Skeletal muscle satellite cell (primary cell): ENCODE data around the gene SHROOM1.
A peak's percentile ranks its signal among the peaks of the same experiment; 100 is the strongest.

Source experiments
- H3K27me3 ChIP-seq: 2 replicates; pipeline ENCODE4 v1.7.0; 2013; ENCODE audit warnings: low read length; ENCODE audit not compliant: control insufficient read depth, insufficient read depth
- H3K36me3 ChIP-seq: 2 replicates; pipeline ENCODE4 v1.7.0; 2013; ENCODE audit warnings: mild to moderate bottlenecking, control low read depth, low read length; ENCODE audit not compliant: insufficient read depth
- H3K4me1 ChIP-seq: 2 replicates; pipeline ENCODE4 v1.7.0; 2013; ENCODE audit warnings: low read length; ENCODE audit not compliant: control insufficient read depth, insufficient read depth
- H3K4me2 ChIP-seq: 2 replicates; pipeline ENCODE4 v1.7.0; 2013; ENCODE audit warnings: mild to moderate bottlenecking, low read length
- H3K4me3 ChIP-seq: 2 replicates; pipeline ENCODE4 v1.7.0; 2013; ENCODE audit warnings: low read length
- H3K9ac ChIP-seq: 2 replicates; pipeline ENCODE4 v1.7.0; 2013; ENCODE audit warnings: mild to moderate bottlenecking, low read depth, low read length, moderate library complexity
- H3K9me3 ChIP-seq: replicated peaks from 2 replicates; pipeline ENCODE4 v1.7.0; 2013; ENCODE audit warnings: mild to moderate bottlenecking, control low read depth, low read length

The SHROOM1 gene

GRCh38 chr5:132849347-132849746 lies 18.9 kb upstream of the SHROOM1 start:
- Histone ChIP-seq H3K4me3 (no peak overlapping the region), H3K4me1 (no peaks in the 10 kb centered on the region), H3K36me3 (no peaks in the 10 kb centered on the region), H3K27me3 (no peaks in the 10 kb centered on the region), H3K4me2 (no peak overlapping the region), H3K9me3 (no peaks in the 10 kb centered on the region), H3K9ac (no peak overlapping the region)

DNA sequence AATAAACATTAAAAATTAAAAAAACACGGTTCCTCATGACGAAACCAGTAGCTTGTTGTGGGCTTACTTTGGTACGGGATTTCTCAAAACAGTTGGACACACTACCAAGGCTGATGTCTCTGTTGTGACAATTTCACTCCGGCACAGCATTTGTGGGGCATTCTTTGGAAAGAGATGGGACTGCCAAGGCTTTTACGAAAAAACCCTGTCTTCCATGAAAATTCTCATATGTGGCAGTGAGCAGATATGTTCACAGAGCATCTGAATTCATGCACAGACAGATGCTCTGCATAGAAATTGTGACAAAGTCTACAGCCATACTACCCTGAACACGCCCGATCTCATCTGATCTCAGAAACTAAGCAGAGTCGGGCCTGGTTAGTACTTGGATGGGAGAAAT lies 17.8 kb upstream of the SHROOM1 start:
- Histone ChIP-seq H3K4me2 (no peak overlapping the region), H3K9me3 (no peaks in the 10 kb centered on the region), H3K4me3 (no peak overlapping the region), H3K4me1 (no peaks in the 10 kb centered on the region), H3K27me3 (no peaks in the 10 kb centered on the region), H3K9ac (no peak overlapping the region), H3K36me3 (no peaks in the 10 kb centered on the region)

- no peak overlapping the region for H3K9ac ChIP-seq
- H3K4me3 ChIP-seq = peak overlapping the region; percentile 17
- H3K4me1 ChIP-seq = peaks cover 24% of the 10 kb centered on the region
- no peaks in the 10 kb centered on the region for H3K9me3 ChIP-seq
- no peaks in the 10 kb centered on the region for H3K36me3 ChIP-seq
- H3K4me2 ChIP-seq = peak overlapping the region; percentile 31
- H3K27me3 ChIP-seq = no peaks in the 10 kb centered on the region
Observed at GRCh38 chr5:132841305-132841704, 10.9 kb upstream of the SHROOM1 start.

- Histone ChIP-seq H3K27me3 (no peaks in the 10 kb centered on the region), H3K4me3 (no peak overlapping the region), H3K9ac (no peak overlapping the region), H3K4me1 (peaks cover 24% of the 10 kb centered on the region), H3K9me3 (no peaks in the 10 kb centered on the region), H3K36me3 (no peaks in the 10 kb centered on the region), H3K4me2 (no peak overlapping the region)
Observed at GRCh38 chr5:132840896-132841295, 10.4 kb upstream of the SHROOM1 start.

DNA sequence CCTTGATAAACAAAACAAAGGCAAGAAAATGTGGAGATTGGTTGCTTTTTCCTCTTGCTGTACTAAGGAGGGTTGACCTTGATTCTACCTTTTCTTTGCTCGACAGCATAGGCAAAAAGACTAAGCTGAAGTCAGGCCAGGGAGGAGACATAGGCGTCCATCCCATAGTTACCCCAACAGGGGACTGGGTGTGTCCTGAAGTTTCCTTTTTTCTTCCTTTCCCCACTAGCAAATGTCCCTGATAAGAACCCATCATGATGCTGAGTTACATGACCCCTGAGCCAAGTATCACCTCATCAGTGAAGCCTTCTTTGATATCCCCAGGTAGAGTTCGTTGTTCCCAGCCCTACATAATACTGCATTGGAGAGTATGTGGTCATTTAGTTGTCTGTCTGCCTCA lies 9.9 kb upstream of the SHROOM1 start:
- no peak overlapping the region for H3K9ac ChIP-seq
- H3K9me3 ChIP-seq = no peaks in the 10 kb centered on the region

DNA sequence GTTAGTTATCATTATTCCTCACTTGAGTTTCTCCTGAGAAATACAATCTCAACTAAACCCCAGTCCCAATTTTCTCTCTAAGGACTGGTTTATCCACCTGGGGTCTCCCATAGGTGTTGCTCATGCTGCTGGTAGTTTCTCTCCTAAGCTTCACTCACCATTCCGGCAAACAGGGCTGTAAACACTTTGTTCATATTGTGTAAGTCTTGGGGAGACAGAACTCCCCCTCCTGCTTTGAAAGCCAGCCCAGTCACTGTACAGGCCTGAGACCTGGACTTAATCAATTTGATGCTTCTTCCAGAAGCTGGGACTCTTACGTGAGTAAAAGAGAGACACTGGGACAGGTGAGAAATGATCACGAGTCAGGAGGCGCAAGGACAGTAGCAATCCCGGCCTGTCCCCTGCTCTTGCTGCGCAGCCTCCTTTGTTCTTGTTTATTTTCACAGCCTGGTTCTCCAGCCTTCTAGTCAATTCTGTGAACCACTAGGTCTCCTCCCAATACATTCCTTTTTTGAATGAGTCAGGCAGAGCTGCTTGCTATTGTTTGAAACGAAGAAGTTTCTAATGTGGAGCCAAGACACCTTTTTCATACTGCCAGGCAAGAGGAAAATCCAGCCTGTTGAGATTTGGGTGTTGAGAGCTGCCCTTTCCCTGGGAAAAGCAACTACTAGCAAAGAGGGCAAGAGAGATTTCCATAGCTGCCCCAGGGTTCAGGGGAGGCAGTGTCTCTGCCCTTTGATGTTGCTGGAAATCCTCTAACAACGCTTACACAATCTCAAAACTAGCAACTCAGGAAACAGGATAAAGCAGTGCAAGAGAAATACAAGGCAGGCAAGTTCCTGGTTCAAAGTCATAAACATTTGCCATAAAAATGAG lies 9.2 kb upstream of the SHROOM1 start:
- Histone ChIP-seq H3K9ac (no peak overlapping the region), H3K4me1 (peaks cover 24% of the 10 kb centered on the region), H3K27me3 (no peaks in the 10 kb centered on the region), H3K36me3 (no peaks in the 10 kb centered on the region), H3K4me2 (peak overlapping the region; percentile 25), H3K4me3 (no peak overlapping the region), H3K9me3 (no peaks in the 10 kb centered on the region)

More for the DNA sequence above, 9.9 kb upstream of the SHROOM1 start:
- Histone ChIP-seq H3K4me2 (no peak overlapping the region), H3K4me3 (no peak overlapping the region), H3K27me3 (no peaks in the 10 kb centered on the region), H3K4me1 (peaks cover 24% of the 10 kb centered on the region), H3K36me3 (no peaks in the 10 kb centered on the region)

GRCh38 chr5:132838516-132839282 lies 8.3 kb upstream of the SHROOM1 start:
- Histone ChIP-seq H3K9ac (no peak overlapping the region), H3K36me3 (no peaks in the 10 kb centered on the region), H3K4me3 (no peak overlapping the region), H3K9me3 (no peaks in the 10 kb centered on the region), H3K4me1 (peaks cover 24% of the 10 kb centered on the region), H3K27me3 (no peaks in the 10 kb centered on the region), H3K4me2 (no peak overlapping the region)

- no peak overlapping the region for H3K4me3 ChIP-seq
- H3K4me2 ChIP-seq = no peak overlapping the region
- no peaks in the 10 kb centered on the region for H3K27me3 ChIP-seq
- H3K4me1 ChIP-seq = peaks cover 24% of the 10 kb centered on the region
- H3K9ac ChIP-seq = no peak overlapping the region
- H3K36me3 ChIP-seq = no peaks in the 10 kb centered on the region
- H3K9me3 ChIP-seq = no peaks in the 10 kb centered on the region
Observed at GRCh38 chr5:132837868-132838267, 7.4 kb upstream of the SHROOM1 start.

GRCh38 chr5:132836852-132837251 lies 6.4 kb upstream of the SHROOM1 start:
- Histone ChIP-seq H3K4me2 (no peak overlapping the region), H3K4me3 (no peak overlapping the region), H3K9ac (no peak overlapping the region), H3K27me3 (no peaks in the 10 kb centered on the region), H3K36me3 (no peaks in the 10 kb centered on the region), H3K4me1 (peaks cover 24% of the 10 kb centered on the region), H3K9me3 (no peaks in the 10 kb centered on the region)

GRCh38 chr5:132834057-132834456 lies 3.6 kb upstream of the SHROOM1 start:
- Histone ChIP-seq H3K4me1 (peaks cover 8% of the 10 kb centered on the region), H3K4me2 (no peak overlapping the region), H3K36me3 (no peaks in the 10 kb centered on the region), H3K4me3 (no peak overlapping the region), H3K9ac (no peak overlapping the region), H3K9me3 (no peaks in the 10 kb centered on the region), H3K27me3 (no peaks in the 10 kb centered on the region)

DNA sequence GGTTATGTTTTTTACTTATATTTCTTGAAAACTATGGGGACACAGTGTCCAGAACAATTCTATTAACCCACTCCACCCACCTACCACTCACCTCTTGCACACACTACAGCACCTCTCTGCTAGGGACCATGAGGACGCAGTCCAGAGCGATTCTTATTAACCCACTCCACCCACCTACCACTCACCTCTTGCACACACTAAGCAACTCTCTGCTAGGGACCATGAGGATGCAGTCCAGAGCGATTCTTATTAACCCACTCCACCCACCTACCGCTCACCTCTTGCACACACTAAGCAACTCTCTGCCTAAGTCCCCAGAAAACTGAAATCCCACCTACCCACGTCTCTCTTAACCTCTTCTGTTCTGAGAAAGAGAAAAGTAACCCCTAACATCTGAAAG lies 2.2 kb upstream of the SHROOM1 start:
- Histone ChIP-seq H3K4me2 (no peak overlapping the region), H3K36me3 (no peaks in the 10 kb centered on the region), H3K27me3 (no peaks in the 10 kb centered on the region), H3K4me1 (peaks cover 8% of the 10 kb centered on the region), H3K9ac (no peak overlapping the region), H3K9me3 (no peaks in the 10 kb centered on the region), H3K4me3 (no peak overlapping the region)
